ENCODE results near the gene BCAS3.

DNA sequence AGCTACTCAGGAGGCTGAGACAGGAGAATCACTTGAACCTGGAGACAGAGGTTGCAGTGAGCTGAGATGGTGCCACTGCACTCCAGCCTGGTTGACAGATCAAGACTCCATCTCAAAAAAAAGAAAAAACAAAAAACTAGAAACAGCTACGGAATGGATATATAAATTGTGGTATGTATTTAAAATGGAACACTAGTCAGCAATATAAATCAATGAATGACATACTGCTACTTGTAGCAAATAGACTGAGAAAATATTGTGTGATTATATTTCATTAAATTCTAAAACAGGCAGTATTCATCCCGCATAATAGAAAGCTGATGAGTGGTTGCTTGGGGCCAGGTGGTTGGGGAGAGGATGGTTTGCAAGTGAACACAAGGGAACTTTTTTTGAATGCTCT is 261.7 kb downstream of the BCAS3 start:
- TF ChIP-seq CTCF (IDR thresholded peaks at IDR 0.05) (no peak), ZFX (IDR thresholded peaks at IDR 0.05; ENCODE audit: borderline replicate concordance) (no peak)
